ENCODE results near the gene KLHL4.
"Not testable (repeated sequence)": the region's sequence is repeated elsewhere in the genome, so short reads cannot be mapped to it uniquely, and the experiment has no call there.

KLHL4 gene, protein sequence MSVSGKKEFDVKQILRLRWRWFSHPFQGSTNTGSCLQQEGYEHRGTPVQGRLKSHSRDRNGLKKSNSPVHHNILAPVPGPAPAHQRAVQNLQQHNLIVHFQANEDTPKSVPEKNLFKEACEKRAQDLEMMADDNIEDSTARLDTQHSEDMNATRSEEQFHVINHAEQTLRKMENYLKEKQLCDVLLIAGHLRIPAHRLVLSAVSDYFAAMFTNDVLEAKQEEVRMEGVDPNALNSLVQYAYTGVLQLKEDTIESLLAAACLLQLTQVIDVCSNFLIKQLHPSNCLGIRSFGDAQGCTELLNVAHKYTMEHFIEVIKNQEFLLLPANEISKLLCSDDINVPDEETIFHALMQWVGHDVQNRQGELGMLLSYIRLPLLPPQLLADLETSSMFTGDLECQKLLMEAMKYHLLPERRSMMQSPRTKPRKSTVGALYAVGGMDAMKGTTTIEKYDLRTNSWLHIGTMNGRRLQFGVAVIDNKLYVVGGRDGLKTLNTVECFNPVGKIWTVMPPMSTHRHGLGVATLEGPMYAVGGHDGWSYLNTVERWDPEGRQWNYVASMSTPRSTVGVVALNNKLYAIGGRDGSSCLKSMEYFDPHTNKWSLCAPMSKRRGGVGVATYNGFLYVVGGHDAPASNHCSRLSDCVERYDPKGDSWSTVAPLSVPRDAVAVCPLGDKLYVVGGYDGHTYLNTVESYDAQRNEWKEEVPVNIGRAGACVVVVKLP

DNA sequence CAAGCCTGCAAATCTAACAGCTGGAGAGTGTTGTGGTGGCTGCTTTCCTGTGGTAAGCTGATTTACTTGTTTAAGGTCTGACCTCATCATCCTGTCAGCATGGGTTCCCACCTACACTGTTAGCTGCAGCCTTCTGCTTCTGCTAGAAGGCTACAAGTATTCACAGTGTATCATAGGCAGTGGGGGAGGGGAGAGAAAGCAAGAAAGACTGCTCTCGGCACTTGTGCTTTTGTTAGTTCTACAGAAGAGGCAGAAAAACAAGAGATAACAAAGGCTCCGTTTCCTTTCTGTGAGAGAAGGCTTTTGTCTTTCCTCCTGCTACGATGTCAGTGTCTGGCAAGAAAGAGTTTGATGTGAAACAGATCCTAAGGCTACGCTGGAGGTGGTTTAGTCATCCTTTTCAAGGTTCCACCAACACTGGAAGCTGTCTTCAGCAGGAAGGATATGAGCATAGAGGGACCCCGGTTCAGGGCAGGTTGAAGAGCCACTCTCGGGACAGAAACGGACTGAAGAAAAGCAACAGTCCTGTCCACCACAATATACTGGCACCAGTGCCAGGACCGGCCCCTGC, at the start of gene KLHL4:
KLHL4 (plus strand) TSS at position 232 of the 571 bp plus-strand sequence; CDS start at position 324, 92 bp downstream.
- DNase-seq = no peak

GRCh38 chrX:87468941-87469340, 48.7 kb upstream of the KLHL4 start:
- no peak for DNase-seq

- DNase-seq = no peak
These were observed 41.8 kb upstream of the KLHL4 start for GRCh38 chrX:87475793-87476192.

DNA sequence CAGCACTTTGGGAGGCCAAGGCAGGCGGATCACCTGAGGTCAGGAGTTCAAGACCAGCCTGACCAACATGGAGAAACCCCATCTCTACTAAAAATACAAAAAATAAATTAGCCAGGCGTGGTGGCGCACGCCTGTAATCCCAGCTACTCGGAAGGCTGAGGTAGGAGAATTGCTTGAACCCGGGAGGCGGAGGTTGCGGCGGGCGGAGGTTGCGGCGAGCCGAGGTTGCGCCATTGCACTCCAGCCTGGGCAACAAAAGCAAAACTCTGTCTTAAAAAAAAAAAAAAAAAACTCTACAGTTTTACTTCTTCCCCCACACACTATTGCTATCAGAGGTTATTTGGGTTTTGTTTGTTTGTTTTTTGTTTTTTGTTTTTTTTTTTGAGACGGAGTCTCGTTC, 38.9 kb upstream of the KLHL4 start:
- not testable (repeated sequence) for DNase-seq

GRCh38 chrX:87489071-87489470, 28.5 kb upstream of the KLHL4 start:
- DNase-seq = no peak

DNA sequence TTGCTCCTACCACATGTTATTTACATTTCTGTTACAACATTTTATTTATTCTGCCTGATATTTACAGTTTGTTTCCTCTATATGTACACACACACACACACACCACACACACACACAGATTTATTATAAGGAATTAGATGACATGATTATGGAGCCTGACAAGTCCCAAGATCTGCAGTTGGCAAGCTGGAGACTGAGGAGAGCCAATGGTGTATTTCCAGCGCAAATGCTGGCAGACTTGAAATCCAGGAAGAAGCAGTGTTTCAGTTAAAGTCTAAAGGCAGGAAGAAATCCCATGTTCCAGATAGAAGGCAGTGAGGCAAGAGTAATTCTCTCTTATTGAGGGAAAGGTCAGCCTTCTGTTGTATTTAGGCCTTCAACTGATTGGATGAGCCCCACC, 1.8 kb upstream of the KLHL4 start:
- DNase-seq = no peak

GRCh38 chrX:87516717-87517121, 883 bp upstream of the KLHL4 start:
- no peak for DNase-seq

DNA sequence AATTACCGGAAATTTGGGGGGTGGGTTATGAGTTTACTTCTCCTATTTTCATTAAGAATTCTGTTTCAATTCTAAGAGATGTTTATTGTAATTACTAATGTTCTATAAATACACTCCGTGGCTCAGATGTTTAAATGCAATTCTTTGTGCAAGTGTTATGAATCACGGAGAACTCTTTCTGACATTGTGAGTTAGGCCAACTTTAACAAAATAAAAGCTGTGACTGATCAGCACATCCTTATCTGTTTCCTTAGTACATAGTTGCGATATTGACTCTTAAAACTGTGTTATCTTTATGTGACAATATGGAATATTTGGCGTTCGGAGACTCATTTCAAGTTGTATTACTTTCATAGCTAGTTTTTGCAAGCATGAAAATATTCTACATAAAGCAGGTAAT, 902 bp downstream of the KLHL4 start:
- DNase-seq = no peak

- DNase-seq = no peak
These were observed 8.2 kb downstream of the KLHL4 start for GRCh38 chrX:87525771-87526229.

GRCh38 chrX:87526281-87526680, 8.7 kb downstream of the KLHL4 start:
- DNase-seq = no peak

DNA sequence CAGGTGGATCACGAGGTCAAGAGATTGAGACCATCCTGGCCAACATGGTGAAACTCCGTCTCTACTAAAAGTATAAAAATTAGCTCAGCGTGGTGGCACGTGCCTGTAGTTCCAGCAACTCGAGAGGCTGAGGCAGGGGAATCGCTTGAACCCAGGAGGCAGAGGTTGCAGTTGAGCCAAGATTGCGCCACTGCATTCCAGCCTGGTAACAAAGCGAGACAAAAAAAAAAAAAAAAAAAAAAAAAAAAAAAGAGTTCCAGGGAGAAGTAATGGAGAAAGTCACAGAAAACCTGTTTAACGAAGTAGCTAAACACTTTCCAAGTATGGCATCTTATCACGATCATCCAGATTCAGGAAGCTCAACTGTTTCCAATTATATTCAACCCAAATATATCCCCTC, 10.9 kb downstream of the KLHL4 start:
- DNase-seq = no peak

DNA sequence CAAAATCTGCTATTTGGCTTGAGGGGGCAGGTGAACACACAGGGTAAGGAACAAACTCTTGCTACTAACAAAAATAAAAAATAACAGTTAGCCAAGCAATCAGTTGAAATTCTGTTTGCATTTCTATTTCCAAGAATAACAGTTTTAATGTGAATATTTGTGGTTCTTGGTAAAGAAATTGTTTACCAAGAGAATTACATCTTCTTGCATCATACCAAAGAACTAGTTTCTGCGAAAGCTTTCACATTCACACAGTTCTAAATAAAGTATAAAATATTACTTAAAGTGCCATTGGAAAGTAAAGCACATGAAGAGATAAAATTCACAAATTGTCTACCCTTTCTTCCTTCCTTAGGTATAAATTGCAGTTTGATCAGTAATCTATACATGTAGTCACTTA, 54.4 kb downstream of the KLHL4 start:
- no peak for DNase-seq

- no peak for DNase-seq
These were observed 55.3 kb downstream of the KLHL4 start for GRCh38 chrX:87572901-87573300.

- no peak for DNase-seq
These were observed 61.4 kb downstream of the KLHL4 start for GRCh38 chrX:87578978-87579377.

DNA sequence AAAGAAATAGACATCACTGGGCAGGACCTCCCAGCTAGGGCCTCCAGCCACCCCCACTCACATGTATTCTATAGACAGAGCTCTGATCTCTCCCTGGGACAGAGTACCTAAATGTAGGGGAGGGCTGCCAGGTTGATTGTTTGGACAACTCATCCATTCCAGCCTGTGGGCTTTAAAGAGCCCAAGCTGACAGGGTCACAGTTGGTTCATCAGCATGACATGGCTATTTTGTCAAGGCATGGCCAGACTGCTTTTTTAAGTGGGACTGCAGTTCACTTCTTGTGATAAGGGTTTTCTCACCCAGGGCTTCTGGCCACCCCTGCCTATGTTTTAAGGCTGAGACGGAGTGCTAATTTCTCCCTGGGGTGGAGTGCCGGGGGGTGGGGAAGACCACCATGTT, 63.3 kb downstream of the KLHL4 start:
- DNase-seq = no peak

DNA sequence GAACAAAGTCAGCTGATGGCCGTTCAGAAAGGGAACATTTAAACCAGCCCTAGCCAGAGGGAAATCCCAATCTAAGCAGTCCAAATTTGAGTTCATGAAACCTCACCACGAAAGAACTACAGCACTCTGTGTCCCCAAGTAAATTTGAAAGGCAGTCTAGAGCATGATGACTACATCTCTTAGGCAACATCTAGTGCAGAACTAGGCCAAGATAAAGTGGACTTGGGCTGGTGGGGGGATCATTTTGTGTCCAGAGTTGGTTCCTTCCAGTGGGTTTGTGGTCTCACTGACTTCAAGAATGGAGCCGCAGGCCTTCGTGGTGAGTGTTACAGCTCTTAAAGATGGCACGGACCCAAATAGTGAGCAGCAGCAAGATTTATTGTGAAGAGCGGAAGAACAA, 64.9 kb downstream of the KLHL4 start:
- DNase-seq = no peak

DNA sequence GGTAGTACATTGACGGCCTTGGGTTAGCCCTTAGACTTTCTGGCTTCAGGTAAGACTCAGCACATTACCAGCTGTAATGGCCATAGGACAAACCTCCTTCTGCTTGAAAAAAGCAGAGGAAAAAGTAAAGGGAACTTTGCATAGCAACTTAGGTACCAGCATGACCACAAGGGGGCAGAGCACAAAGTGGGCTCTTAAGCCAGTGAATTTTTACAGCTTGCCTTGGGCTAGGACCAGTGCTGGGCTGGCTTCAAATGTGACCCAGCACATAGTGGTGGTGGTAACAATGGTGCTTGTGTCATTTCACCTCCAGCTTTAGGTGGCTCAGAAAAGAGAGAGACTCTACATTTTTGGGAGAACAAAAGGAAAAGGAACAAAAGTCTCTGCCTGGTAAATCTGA, 66.1 kb downstream of the KLHL4 start:
- no peak for DNase-seq

- no peak for DNase-seq
These were observed 98.8 kb downstream of the KLHL4 start for GRCh38 chrX:87616371-87616770.

- DNase-seq = no peak
These were observed 104.1 kb downstream of the KLHL4 start for GRCh38 chrX:87621697-87622096.

DNA sequence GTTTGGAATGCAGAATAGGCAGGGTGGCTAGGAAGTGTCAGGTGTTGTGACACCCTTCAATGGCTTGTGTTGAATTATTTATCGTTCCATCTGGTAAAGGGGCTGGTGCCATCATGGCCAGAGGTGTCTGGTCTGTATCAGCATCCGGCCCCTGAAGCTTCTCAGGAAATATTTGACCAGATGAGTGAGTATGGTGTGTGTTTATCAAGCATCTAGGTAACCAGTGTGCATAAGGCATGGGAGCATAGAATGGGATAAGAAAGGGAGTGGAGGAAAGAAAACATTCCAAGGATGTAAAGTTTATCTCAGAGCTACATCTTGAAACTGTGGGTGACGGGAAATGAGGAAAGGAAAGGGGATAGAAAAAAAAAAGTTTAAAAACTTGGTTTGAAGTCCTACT, 109.4 kb downstream of the KLHL4 start:
- DNase-seq = no peak

- DNase-seq = no peak
These were observed 116.8 kb downstream of the KLHL4 start for GRCh38 chrX:87634361-87634760.

GRCh38 chrX:87636533-87636932, 118.9 kb downstream of the KLHL4 start:
- no peak for DNase-seq

GRCh38 chrX:87641439-87641838, 123.8 kb downstream of the KLHL4 start:
- DNase-seq = not testable (repeated sequence)

DNA sequence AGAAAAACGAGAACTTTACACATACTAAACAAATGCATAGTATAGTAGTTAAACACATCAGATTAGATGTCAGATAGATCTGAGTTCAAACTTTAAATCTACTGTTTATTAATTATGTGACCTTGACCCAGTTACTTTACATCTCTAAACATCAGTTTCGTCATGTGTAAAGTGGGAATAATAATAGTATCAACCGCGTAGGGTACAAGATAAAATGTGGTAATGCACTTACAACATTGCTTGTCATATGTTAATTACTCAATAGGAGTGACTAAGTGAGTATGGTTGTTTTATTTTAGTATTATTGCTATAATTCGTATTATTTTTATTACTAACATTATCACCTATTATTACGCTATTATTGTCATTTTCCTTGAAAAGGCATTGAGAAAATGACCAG, 144.2 kb downstream of the KLHL4 start:
- no peak for DNase-seq
